GM12872 (cell line): Measurements from ENCODE around the gene TTPAL.

Experiments used
- CTCF ChIP-seq: IDR thresholded peaks from 3 replicates; pipeline ENCODE4 v1.5.1; 2011; ENCODE audit warnings: low read depth, mild to moderate bottlenecking, low read length, moderate library complexity; ENCODE audit not compliant: insufficient read depth

TTPAL gene

GRCh38 chr20:44475694-44476560, at the start of gene TTPAL:
TSS of gene TTPAL (plus strand) at chr20:44475874. CDS start at chr20:44480000, 4,126 bp downstream.
- no peak for TF ChIP-seq CTCF

- TF ChIP-seq CTCF: no peak
Measured at GRCh38 chr20:44425923-44426322, 49.8 kb upstream of the TTPAL start.

GRCh38 chr20:44426879-44427790, 48.5 kb upstream of the TTPAL start:
- TF ChIP-seq CTCF: no peak

GRCh38 chr20:44427804-44428173, 47.9 kb upstream of the TTPAL start:
- no peak for TF ChIP-seq CTCF

- no peak for TF ChIP-seq CTCF
Measured at GRCh38 chr20:44428174-44429016, 47.3 kb upstream of the TTPAL start.

GRCh38 chr20:44429017-44429339, 46.7 kb upstream of the TTPAL start:
- no peak for TF ChIP-seq CTCF
